PFSK-1 (cell line): ENCODE data around the gene GNGT1.

Experiments used
- FOXP2 ChIP-seq: optimal IDR thresholded peaks from 2 replicates; pipeline ENCODE3; 2011; ENCODE audit warnings: borderline replicate concordance, control low read depth, inconsistent platforms; ENCODE audit not compliant: insufficient read depth; ENCODE audit errors: extremely low read length, extremely low read depth
- POLR2AphosphoS5 ChIP-seq: IDR thresholded peaks from 2 replicates; pipeline ENCODE4 v1.6.1; 2012; ENCODE audit warnings: low read depth, mild to moderate bottlenecking, control low read depth, low read length, moderate library complexity
- SIN3A ChIP-seq: IDR thresholded peaks from 2 replicates; pipeline ENCODE4 v1.6.1; 2012; ENCODE audit warnings: mild to moderate bottlenecking, low read length, moderate library complexity, borderline replicate concordance; ENCODE audit not compliant: insufficient read depth
- TAF1 ChIP-seq: IDR thresholded peaks from 2 replicates; pipeline ENCODE4 v1.6.1; 2012; ENCODE audit warnings: low read length, control low read depth, borderline replicate concordance; ENCODE audit not compliant: insufficient read depth
- TF ChIP-seq, protein P1 (sequence below), 2 experiments: IDR thresholded peaks; 2 replicates each; pipeline versions ENCODE4 v1.6.1 to v1.8.0; 2011 to 2012; ENCODE audit warnings: low read depth in 2 of 2, low read length in 2 of 2, control low read depth in 1 of 2, inconsistent platforms in 1 of 2, mild to moderate bottlenecking in 1 of 2, moderate library complexity in 1 of 2; ENCODE audit not compliant: insufficient read depth in 1 of 2

GNGT1 gene

DNA sequence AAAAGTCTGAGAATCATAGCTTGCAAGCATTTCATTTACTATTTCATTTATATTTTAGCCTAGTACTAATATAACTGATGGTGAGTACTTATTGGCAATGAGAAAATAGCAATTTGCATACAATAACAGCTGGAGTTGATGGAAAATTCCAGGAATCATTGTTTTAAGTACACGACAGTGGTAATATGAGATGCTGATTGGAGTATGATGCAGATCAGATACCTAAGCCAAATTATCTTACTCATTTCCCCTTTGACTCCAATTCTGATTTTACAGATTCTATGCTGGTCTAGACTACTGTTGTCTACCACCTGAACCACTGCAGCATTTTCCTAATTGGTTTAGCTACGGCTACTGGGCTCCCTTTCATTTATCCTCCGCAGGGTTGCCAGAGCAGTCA is 51.8 kb downstream of the GNGT1 start:
- TF ChIP-seq FOXP2 (no peak), TAF1 (no peak), POLR2AphosphoS5 (no peak), SIN3A (no peak)
- TF ChIP-seq, protein P1, sequence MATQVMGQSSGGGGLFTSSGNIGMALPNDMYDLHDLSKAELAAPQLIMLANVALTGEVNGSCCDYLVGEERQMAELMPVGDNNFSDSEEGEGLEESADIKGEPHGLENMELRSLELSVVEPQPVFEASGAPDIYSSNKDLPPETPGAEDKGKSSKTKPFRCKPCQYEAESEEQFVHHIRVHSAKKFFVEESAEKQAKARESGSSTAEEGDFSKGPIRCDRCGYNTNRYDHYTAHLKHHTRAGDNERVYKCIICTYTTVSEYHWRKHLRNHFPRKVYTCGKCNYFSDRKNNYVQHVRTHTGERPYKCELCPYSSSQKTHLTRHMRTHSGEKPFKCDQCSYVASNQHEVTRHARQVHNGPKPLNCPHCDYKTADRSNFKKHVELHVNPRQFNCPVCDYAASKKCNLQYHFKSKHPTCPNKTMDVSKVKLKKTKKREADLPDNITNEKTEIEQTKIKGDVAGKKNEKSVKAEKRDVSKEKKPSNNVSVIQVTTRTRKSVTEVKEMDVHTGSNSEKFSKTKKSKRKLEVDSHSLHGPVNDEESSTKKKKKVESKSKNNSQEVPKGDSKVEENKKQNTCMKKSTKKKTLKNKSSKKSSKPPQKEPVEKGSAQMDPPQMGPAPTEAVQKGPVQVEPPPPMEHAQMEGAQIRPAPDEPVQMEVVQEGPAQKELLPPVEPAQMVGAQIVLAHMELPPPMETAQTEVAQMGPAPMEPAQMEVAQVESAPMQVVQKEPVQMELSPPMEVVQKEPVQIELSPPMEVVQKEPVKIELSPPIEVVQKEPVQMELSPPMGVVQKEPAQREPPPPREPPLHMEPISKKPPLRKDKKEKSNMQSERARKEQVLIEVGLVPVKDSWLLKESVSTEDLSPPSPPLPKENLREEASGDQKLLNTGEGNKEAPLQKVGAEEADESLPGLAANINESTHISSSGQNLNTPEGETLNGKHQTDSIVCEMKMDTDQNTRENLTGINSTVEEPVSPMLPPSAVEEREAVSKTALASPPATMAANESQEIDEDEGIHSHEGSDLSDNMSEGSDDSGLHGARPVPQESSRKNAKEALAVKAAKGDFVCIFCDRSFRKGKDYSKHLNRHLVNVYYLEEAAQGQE (IDR thresholded peaks at IDR 0.05; ENCODE audit: insufficient read depth in 1 of 2, low read depth in 2 of 2, low read length in 2 of 2): no peak

GRCh38 chr7:93958651-93959050 is 52.3 kb downstream of the GNGT1 start:
- TF ChIP-seq FOXP2 (no peak), SIN3A (no peak), POLR2AphosphoS5 (no peak), TAF1 (no peak)
- TF ChIP-seq, protein P1 (IDR thresholded peaks at IDR 0.05; ENCODE audit: insufficient read depth in 1 of 2, low read depth in 2 of 2, low read length in 2 of 2): no peak
